Mesenchymal stem cell (in vitro differentiated cells and primary cell): Measurements from ENCODE around the gene PAFAH1B2.
A peak's percentile ranks its signal among the peaks of the same experiment; 100 is the strongest.

ENCODE experiments used
- DNase-seq: peaks from one replicate; pipeline ENCODE4 v3.0.0-alpha.2; 2013
- H2AFZ ChIP-seq: one replicate; pipeline ENCODE4 v1.6.1; 2013; ENCODE audit warnings: low read depth, mild to moderate bottlenecking, control low read depth, inconsistent platforms, low read length, moderate library complexity
- H2AK5ac ChIP-seq: 2 replicates; pipeline ENCODE4 v1.6.1; 2013; ENCODE audit warnings: low read length, moderate library complexity, mild to moderate bottlenecking, inconsistent platforms; ENCODE audit not compliant: severe bottlenecking
- H2BK120ac ChIP-seq: one replicate; pipeline ENCODE4 v1.6.1; 2013; ENCODE audit warnings: low read depth, mild to moderate bottlenecking, inconsistent platforms, low read length, moderate library complexity
- H2BK12ac ChIP-seq, 2 experiments: one replicate each; pipeline ENCODE4 v1.6.1; 2013; ENCODE audit warnings: inconsistent platforms in 2 of 2, low read length in 2 of 2, mild to moderate bottlenecking in 2 of 2, moderate library complexity in 2 of 2, control low read depth in 1 of 2
- H2BK15ac ChIP-seq: one replicate; pipeline ENCODE4 v1.6.1; 2013; ENCODE audit warnings: mild to moderate bottlenecking, low read depth, inconsistent platforms; ENCODE audit not compliant: poor library complexity, severe bottlenecking
- H2BK5ac ChIP-seq: 2 replicates; pipeline ENCODE4 v1.6.1; 2013; ENCODE audit warnings: low read depth, mild to moderate bottlenecking, low read length, control low read depth, inconsistent platforms; ENCODE audit not compliant: poor library complexity, severe bottlenecking
- H3K14ac ChIP-seq, 2 experiments: one replicate each; pipeline ENCODE4 v1.6.1; 2013; ENCODE audit warnings: inconsistent platforms in 2 of 2, low read length in 2 of 2, control low read depth in 1 of 2, mild to moderate bottlenecking in 1 of 2, moderate library complexity in 1 of 2
- H3K18ac ChIP-seq, 2 experiments: one replicate each; pipeline ENCODE4 v1.6.1; 2013; ENCODE audit warnings: inconsistent platforms in 2 of 2, low read length in 2 of 2, control low read depth in 1 of 2, low read depth in 1 of 2, mild to moderate bottlenecking in 1 of 2
- H3K23ac ChIP-seq, 2 experiments: one replicate each; pipeline ENCODE4 v1.6.1; 2013; ENCODE audit warnings: inconsistent platforms in 2 of 2, low read length in 2 of 2, mild to moderate bottlenecking in 2 of 2, moderate library complexity in 2 of 2, control low read depth in 1 of 2
- H3K27ac ChIP-seq: 2 replicates; pipeline ENCODE4 v1.5.1; 2013; ENCODE audit warnings: mild to moderate bottlenecking, moderate library complexity, low read length, control low read depth, inconsistent platforms; ENCODE audit not compliant: poor library complexity, severe bottlenecking
- H3K27me3 ChIP-seq, 2 experiments: 2 replicates each; pipeline versions ENCODE4 v1.6.1 to v1.7.0; 2013; ENCODE audit warnings: low read length in 2 of 2, mild to moderate bottlenecking in 2 of 2, moderate library complexity in 2 of 2, control low read depth in 1 of 2, inconsistent platforms in 1 of 2; ENCODE audit not compliant: control insufficient read depth in 1 of 2, insufficient read depth in 1 of 2
- H3K36me3 ChIP-seq, 2 experiments: 2 replicates each; pipeline versions ENCODE4 v1.6.1 to v1.7.0; 2013; ENCODE audit warnings: low read length in 2 of 2, control low read depth in 1 of 2, inconsistent platforms in 1 of 2, low read depth in 1 of 2, mild to moderate bottlenecking in 1 of 2; ENCODE audit not compliant: insufficient read depth in 2 of 2, control insufficient read depth in 1 of 2
- H3K4ac ChIP-seq, 2 experiments: one replicate each; pipeline ENCODE4 v1.6.1; 2013; ENCODE audit warnings: inconsistent platforms in 2 of 2, low read length in 2 of 2, mild to moderate bottlenecking in 2 of 2, moderate library complexity in 2 of 2, control low read depth in 1 of 2, low read depth in 1 of 2
- H3K4me1 ChIP-seq: 2 replicates; pipeline ENCODE4 v1.6.1; 2013; ENCODE audit warnings: low read depth, low read length, control low read depth; ENCODE audit not compliant: control insufficient read depth, insufficient read depth
- H3K4me2 ChIP-seq: 2 replicates; pipeline ENCODE4 v1.6.1; 2013; ENCODE audit warnings: low read length, mild to moderate bottlenecking, inconsistent platforms; ENCODE audit not compliant: poor library complexity, severe bottlenecking
- H3K4me3 ChIP-seq, 2 experiments: 2 replicates each; pipeline versions ENCODE4 v1.5.1 to v1.7.0; 2013; ENCODE audit warnings: low read length in 2 of 2, mild to moderate bottlenecking in 2 of 2, control low read depth in 1 of 2, low read depth in 1 of 2; ENCODE audit not compliant: insufficient read depth in 1 of 2
- H3K79me1 ChIP-seq: replicated peaks from 2 replicates; pipeline ENCODE4 v1.6.1; 2013; ENCODE audit warnings: mild to moderate bottlenecking, control low read depth, low read length, inconsistent platforms; ENCODE audit not compliant: poor library complexity, severe bottlenecking
- H3K9ac ChIP-seq: 2 replicates; pipeline ENCODE4 v1.7.0; 2013; ENCODE audit warnings: mild to moderate bottlenecking, low read length, moderate library complexity
- H3K9me3 ChIP-seq: 2 replicates; pipeline ENCODE4 v1.7.0; 2013; ENCODE audit warnings: mild to moderate bottlenecking, low read length; ENCODE audit not compliant: control insufficient read depth
- H4K8ac ChIP-seq: one replicate; pipeline ENCODE4 v1.6.1; 2013; ENCODE audit warnings: inconsistent platforms, mild to moderate bottlenecking, low read length, moderate library complexity
- H4K91ac ChIP-seq: one replicate; pipeline ENCODE4 v1.6.1; 2013; ENCODE audit warnings: mild to moderate bottlenecking, low read length, inconsistent platforms
- WGBS: methylation state at CpG from one replicate; pipeline ENCODE4 v1.1.7; 2013; ENCODE audit warnings: mixed read lengths; 5-methylcytosine and 5-hydroxymethylcytosine counted together

The PAFAH1B2 gene

DNA sequence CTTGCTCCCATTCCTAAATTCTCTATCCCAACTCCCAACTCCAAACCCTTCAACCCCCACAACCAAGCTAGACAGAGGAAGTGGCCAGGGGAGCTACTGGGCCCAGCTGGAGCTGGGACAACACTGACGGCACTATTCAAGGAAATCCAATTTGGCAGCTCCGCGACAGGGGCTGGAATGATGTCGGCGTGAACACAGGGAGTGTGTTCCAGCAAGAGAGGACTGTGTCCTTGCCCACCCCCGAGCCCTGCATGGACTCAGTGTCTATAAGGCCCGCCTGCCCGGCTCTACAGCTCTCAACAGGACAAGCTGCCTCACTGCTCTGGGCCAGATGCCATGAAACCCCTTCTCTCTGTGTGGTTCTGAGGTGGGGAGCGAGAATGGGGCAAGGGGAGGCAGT lies 76.5 kb downstream of the PAFAH1B2 start:
- WGBS, result 96% methylated on average over 9 of the region's 9 CpGs
- Histone ChIP-seq H2AFZ (no peak overlapping the region), H2BK120ac (no peak overlapping the region), H3K18ac (no peak overlapping the region), H2BK5ac (no peak overlapping the region), H3K9ac (peak overlapping the region; percentile 51), H2BK12ac (no peak overlapping the region), H4K8ac (no peak overlapping the region), H2AK5ac (no peak overlapping the region), H3K27ac (no peak overlapping the region), H3K79me1 (peaks cover 7% of the 10 kb centered on the region), H3K27me3 (no peaks in the 10 kb centered on the region), H3K4me2 (no peak overlapping the region), H3K23ac (no peak overlapping the region), H3K4ac (no peak overlapping the region), H2BK15ac (no peak overlapping the region), H3K9me3 (no peaks in the 10 kb centered on the region), H3K36me3 (peaks cover 67 to 74% of the 10 kb centered on the region in 2 experiments), H3K4me3 (peak overlapping the region in 1 of 2 experiments; percentile 2), H3K4me1 (peaks cover 8% of the 10 kb centered on the region), H3K14ac (no peak overlapping the region), H4K91ac (no peak overlapping the region)
- no peak for DNase-seq

DNA sequence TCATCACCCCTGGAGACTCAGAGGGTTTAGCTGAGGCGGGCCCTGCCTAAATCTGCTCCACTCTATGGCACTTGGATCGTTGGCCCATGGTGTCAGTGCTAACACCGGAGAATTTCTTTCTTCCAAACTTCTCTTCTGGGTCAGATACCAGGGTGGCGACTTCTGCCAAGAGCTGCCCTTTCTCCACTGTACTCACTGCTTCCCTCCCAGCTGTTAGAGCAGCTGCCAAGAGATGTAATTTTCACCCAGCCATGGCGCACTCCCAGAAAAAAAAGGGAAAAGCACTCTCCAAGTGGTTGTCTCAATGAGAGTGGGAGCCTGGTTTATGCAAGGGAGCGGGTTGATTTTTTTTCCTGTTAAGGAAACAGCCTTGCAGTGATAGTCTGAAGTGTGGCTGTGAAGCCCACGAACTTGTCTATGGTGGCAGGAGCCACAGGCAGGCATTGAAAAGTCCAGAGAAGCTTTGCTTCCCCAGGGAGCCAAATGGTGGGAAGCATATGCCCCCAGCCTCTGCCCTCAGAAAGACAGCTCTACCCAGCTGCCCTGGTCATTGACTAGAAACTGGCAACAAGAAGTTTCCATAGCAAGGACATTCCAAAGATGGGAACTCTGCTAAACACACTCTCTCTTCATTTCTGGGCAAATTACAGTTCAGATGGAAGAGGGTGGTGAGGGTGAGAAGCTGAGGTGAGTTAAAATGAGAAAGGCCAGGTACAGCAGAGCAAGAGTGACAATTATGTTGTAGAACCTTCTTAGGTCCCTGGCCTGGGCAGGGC lies 77.1 kb downstream of the PAFAH1B2 start:
- Histone ChIP-seq H2BK120ac (no peak overlapping the region), H3K79me1 (peaks cover 7% of the 10 kb centered on the region), H3K36me3 (peaks cover 67 to 72% of the 10 kb centered on the region in 2 experiments), H3K9ac (peak overlapping the region; percentile 51), H3K27ac (no peak overlapping the region), H4K8ac (no peak overlapping the region), H3K14ac (no peak overlapping the region), H4K91ac (no peak overlapping the region), H3K4me3 (no peak overlapping the region), H3K18ac (peak overlapping the region in 1 of 2 experiments; percentile 1), H3K4me2 (no peak overlapping the region), H3K9me3 (no peaks in the 10 kb centered on the region), H3K4me1 (peaks cover 8% of the 10 kb centered on the region), H2BK12ac (no peak overlapping the region), H2AFZ (no peak overlapping the region), H2AK5ac (no peak overlapping the region), H3K27me3 (no peaks in the 10 kb centered on the region), H2BK5ac (no peak overlapping the region), H2BK15ac (no peak overlapping the region), H3K23ac (no peak overlapping the region), H3K4ac (no peak overlapping the region)
- DNase-seq, result no peak
- WGBS, result 86% methylated on average over 7 of the region's 7 CpGs

DNA sequence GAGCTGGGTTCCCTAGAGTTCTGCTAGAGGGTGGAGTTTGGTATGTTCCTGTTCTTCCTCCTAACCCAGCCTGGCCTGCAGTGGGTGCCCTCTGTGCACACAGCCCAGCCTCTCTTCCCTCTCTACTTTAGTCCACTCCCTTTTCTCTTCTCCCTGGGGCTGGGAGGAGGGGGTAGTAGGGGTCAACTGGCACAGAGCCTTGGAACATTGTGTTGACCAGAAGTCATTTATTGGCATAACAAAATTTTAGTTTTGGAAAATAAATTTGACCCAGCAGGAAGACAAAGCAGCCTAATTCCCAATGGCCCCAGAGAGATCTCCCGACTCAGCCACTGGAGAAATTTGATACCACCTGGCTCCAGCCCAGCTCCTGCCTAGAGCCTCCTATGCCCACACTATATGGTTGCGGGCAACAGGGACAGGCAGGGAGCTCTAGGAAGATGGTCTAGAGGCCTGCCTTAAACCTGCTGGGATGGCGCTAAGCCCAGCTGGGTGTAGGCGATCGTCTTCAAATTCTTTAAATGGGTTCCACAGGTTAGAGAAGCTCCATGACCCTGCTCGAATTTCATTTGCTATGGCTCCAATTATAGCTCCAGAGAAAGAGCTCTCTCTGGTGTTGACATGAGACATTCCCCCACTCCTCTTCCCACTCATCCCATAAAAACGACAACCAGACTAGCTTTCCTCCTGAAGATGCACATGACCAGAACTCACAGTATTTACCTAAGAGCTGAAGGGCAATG lies 77.9 kb downstream of the PAFAH1B2 start:
- Histone ChIP-seq H3K14ac (no peak overlapping the region), H3K4me3 (peak overlapping the region in 1 of 2 experiments; percentile 27), H2BK15ac (no peak overlapping the region), H2BK5ac (no peak overlapping the region), H3K4ac (no peak overlapping the region), H4K91ac (no peak overlapping the region), H2BK120ac (no peak overlapping the region), H3K4me2 (no peak overlapping the region), H3K9ac (peak overlapping the region; percentile 51), H2AK5ac (no peak overlapping the region), H2AFZ (no peak overlapping the region), H4K8ac (no peak overlapping the region), H3K23ac (no peak overlapping the region), H3K27ac (no peak overlapping the region), H3K27me3 (no peaks in the 10 kb centered on the region), H3K36me3 (peaks cover 72% of the 10 kb centered on the region in 2 experiments), H2BK12ac (no peak overlapping the region), H3K79me1 (peaks cover 7% of the 10 kb centered on the region), H3K4me1 (peaks cover 8% of the 10 kb centered on the region), H3K18ac (peak overlapping the region in 1 of 2 experiments; percentile 1), H3K9me3 (no peaks in the 10 kb centered on the region)
- WGBS, result 89% methylated on average over 6 of the region's 7 CpGs
- no peak for DNase-seq

DNA sequence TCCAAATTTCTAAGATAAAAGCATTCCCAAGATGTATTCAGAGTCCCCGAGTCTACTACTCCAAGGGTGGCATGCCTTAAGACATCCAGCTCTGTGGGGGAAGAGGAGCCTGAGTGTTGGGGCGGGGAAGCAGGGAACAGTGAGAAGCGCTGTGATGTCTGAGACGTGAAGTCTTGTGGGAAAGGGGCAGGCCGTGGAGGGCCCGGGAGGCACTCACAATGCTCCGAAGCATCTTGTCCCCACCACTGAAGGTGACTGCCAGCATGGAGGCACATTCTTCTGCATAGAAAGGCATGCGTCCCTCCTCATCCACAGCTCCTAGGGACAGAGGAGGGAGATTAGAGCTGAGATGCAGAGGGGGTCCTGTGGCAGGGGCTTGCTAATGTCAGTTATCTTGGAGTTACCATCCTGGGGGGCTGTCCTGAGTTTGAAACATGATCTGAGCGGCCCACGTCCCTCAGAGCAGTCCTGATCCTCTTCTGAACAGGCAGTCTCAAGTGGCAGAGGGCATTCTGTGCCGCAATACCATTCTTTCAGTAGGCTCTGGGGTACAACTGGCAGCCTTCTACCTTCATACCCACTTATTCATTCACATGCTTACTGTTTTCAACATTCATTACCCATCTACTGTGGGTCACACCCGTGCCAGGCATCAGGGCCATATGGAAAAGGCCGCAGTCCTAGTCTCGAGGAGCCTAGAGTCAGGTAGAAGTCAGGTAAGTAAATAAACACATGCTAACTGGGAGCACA lies 79.1 kb downstream of the PAFAH1B2 start:
- Histone ChIP-seq H2BK120ac (no peak overlapping the region), H3K14ac (no peak overlapping the region), H4K8ac (no peak overlapping the region), H2AFZ (no peak overlapping the region), H2BK15ac (no peak overlapping the region), H3K23ac (no peak overlapping the region), H3K9ac (no peak overlapping the region), H2AK5ac (no peak overlapping the region), H2BK12ac (no peak overlapping the region), H3K4ac (no peak overlapping the region), H2BK5ac (no peak overlapping the region), H3K36me3 (peaks cover 71 to 75% of the 10 kb centered on the region in 2 experiments), H3K18ac (no peak overlapping the region), H3K27ac (no peak overlapping the region), H3K9me3 (no peaks in the 10 kb centered on the region), H4K91ac (no peak overlapping the region), H3K27me3 (no peaks in the 10 kb centered on the region), H3K4me1 (peaks cover 7% of the 10 kb centered on the region), H3K79me1 (peaks cover 12% of the 10 kb centered on the region), H3K4me3 (no peak overlapping the region), H3K4me2 (no peak overlapping the region)
- no peak for DNase-seq
- 98% methylated on average over 14 of the region's 14 CpGs for WGBS
